ENCODE measurements around the gene CPA5.

CPA5 gene

DNA sequence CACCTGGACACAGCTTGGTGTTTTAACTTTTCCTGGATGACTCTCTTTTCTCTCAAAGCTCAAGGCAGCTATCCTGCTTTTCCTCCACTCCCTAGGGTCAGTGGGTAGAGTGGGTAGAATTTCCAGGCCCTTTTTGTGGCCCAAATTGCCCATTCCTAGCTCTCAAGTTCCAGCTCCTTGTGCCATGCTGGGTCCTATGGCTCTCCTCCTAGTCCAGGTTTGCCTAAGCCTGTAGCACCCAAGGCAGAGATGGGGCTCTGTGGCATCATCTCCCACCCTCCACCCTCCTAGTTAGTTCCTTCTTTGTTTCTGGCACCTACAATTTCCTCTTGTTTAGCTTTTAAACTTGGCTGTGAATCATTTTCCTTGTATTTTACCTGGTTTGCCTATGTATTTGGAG, 42.0 kb upstream of the CPA5 start:
- H3K4me3 ChIP-seq (ENCODE audit: low read depth, low read length), result no peak overlapping the region
- TF ChIP-seq, protein P1, sequence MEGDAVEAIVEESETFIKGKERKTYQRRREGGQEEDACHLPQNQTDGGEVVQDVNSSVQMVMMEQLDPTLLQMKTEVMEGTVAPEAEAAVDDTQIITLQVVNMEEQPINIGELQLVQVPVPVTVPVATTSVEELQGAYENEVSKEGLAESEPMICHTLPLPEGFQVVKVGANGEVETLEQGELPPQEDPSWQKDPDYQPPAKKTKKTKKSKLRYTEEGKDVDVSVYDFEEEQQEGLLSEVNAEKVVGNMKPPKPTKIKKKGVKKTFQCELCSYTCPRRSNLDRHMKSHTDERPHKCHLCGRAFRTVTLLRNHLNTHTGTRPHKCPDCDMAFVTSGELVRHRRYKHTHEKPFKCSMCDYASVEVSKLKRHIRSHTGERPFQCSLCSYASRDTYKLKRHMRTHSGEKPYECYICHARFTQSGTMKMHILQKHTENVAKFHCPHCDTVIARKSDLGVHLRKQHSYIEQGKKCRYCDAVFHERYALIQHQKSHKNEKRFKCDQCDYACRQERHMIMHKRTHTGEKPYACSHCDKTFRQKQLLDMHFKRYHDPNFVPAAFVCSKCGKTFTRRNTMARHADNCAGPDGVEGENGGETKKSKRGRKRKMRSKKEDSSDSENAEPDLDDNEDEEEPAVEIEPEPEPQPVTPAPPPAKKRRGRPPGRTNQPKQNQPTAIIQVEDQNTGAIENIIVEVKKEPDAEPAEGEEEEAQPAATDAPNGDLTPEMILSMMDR (IDR thresholded peaks at IDR 0.05; ENCODE audit: low read depth, low read length), result no peak

DNA sequence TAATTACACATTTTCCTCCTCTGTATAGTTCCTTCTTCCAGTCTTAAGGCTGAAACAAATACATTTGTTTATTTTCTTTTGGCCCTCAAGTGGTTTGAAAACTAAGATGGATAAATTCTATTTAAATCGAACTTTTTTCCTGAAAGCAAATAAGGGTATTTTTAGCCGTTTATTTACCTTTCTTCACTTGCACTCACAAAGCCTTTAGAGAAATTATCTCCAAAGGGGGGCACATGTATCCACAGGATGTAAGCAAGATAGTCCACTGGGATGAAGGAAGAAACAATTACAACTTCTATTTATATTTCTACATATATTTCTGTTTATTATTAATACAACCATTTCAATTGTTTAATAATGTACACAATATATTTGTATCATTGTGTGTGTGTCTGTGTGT, 41.5 kb upstream of the CPA5 start:
- TF ChIP-seq, protein P1 (IDR thresholded peaks at IDR 0.05; ENCODE audit: low read depth, low read length), result no peak
- no peak overlapping the region for H3K4me3 ChIP-seq (ENCODE audit: low read depth, low read length)

DNA sequence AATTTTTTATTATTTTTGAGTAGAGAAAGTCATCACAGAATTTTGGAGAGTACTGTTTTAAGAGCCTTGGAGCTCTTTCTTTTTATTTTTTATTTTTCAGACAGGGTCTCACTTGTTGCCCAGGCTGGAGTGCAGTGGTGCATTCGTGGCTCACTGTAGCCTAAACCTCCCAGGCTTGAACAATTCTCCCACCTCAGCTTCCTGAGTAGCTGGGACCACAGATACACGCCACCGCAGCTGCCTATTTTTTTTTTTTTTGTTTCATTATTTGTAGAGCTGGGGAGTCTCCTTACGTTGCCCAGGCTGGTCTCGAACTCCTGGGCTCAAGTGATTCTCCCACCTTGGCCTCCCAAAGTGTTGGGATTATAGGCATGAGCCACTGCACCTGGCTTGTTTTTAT, 41.1 kb upstream of the CPA5 start:
- TF ChIP-seq, protein P1 (IDR thresholded peaks at IDR 0.05; ENCODE audit: low read depth, low read length), result no peak
- no peak overlapping the region for H3K4me3 ChIP-seq (ENCODE audit: low read depth, low read length)

DNA sequence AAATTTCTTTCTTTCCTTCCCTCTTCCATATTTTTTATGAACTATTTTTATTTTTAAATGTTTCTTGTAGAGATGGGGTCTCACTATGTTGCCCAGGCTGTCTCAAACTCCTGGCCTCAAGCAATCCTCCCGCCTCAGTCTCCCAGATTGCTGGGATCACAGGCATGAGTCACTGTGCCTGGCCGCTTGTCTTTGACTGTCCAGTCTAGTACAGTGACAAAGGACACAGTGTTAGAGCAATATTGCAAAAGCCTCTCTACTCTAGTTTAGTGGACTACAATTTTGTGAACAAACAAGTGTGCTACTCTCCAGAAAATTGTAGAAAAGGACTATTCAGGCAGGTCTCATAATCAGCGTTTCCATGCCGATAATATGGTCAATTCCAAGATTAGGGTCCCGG, 40.6 kb upstream of the CPA5 start:
- TF ChIP-seq, protein P1 (IDR thresholded peaks at IDR 0.05; ENCODE audit: low read depth, low read length), result no peak
- no peak overlapping the region for H3K4me3 ChIP-seq (ENCODE audit: low read depth, low read length)

DNA sequence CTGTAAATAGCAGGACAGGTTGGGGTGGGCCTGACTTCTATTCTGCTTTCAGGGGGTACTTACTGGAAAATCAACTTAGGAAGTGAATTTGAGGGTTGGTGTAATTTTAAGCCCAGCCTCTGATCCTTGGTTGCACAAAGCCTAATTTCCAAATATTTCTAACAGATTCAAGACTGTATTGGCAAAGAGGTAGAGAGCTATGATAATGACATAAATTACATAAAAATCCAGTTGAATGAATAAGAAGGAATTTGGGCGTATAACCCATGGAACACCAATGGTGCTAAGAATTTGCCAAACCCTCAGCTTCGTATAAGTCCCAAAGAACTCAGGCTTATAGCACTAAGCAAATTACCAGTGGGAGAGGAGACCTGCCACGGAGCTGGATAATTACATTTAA, 39.7 kb upstream of the CPA5 start:
- TF ChIP-seq, protein P1 (IDR thresholded peaks at IDR 0.05; ENCODE audit: low read depth, low read length), result no peak
- no peak overlapping the region for H3K4me3 ChIP-seq (ENCODE audit: low read depth, low read length)

DNA sequence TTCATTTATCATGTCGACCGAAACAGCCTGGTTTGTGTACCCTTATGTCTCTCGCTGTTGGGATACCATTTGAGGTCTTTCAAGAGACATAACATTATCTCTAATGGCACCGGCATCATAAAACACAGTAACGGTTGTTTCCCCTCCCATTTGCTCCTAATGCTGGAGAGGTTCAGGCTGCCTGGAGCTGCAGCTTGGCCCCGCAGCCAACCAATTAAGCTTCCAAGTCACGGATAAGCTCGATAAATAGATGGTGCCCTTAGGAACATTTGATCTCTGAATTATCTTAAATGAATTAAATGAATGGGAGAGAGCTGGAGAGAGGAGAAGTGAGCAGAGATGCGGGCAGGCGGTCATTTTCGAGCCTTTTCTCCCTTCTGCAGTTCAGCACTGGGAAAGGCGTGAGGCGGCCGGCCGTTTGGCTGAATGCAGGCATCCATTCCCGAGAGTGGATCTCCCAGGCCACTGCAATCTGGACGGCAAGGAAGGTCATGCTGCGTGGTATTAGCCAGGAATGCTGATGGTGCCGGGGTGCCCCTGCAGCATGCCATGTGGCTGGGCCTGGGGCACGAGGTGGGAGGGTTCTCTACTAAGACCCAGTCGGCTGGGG, 39.1 kb upstream of the CPA5 start:
- no peak overlapping the region for H3K4me3 ChIP-seq (ENCODE audit: low read depth, low read length)
- TF ChIP-seq, protein P1 (IDR thresholded peaks at IDR 0.05; ENCODE audit: low read depth, low read length), result no peak

DNA sequence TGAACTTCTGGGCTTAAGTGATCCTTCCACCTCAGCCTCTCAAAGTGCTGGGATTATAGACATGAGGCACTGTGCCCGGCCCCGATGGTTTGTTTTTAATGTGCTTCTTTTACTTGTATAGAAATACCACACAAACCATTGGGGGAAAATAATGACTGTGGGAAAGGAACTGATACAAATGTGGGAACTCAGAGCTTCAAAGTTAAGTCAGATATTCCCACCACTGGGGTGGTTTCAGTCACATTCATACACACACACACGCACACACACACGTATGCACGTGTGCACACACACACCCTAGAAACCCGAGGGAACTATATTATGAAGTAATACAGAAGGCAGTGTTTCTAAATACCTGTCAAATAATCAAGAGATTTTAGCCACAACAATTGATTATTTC, 34.6 kb upstream of the CPA5 start:
- TF ChIP-seq, protein P1 (IDR thresholded peaks at IDR 0.05; ENCODE audit: low read depth, low read length), result no peak
- H3K4me3 ChIP-seq (ENCODE audit: low read depth, low read length), result no peak overlapping the region

Data from WI38 (cell line).